ENCODE measurements around the gene UCP2.

GRCh38 chr11:73957654-73958361, 24.8 kb downstream of the UCP2 start:
- TF ChIP-seq CTCF (IDR thresholded peaks at IDR 0.05) (no peak), EZH2 (IDR thresholded peaks at IDR 0.05) (no peak)

Measured in neural progenitor cell (in vitro differentiated cells).